Measurements from ENCODE around the gene ATAD1. TPM values are rescaled to one million over a fixed set of nuclear protein-coding genes. Genes with fewer than 3 reads are reported as not detected.
"Not testable (repeated sequence)": the region's sequence is repeated elsewhere in the genome, so short reads cannot be mapped to it uniquely, and the experiment has no call there.

Gene ATAD1
- polyA plus RNA-seq, 4 donors = 42.5 to 74.4 (median 62.0) TPM

- no peak for DNase-seq (ENCODE audit: low read depth in 4 of 4, low spot score in 3 of 4)
These were observed 57.7 kb downstream of the ATAD1 start for GRCh38 chr10:87760195-87760905.

- no peak for DNase-seq (ENCODE audit: low read depth in 4 of 4, low spot score in 3 of 4)
These were observed 58.5 kb downstream of the ATAD1 start for GRCh38 chr10:87759551-87759950.

GRCh38 chr10:87757685-87758084 is 60.3 kb downstream of the ATAD1 start:
- DNase-seq (ENCODE audit: low read depth in 4 of 4, low spot score in 3 of 4) = no peak

GRCh38 chr10:87753995-87754866 is 63.8 kb downstream of the ATAD1 start:
- no peak for DNase-seq (ENCODE audit: low read depth in 4 of 4, low spot score in 3 of 4)

- DNase-seq (ENCODE audit: low read depth in 4 of 4, low spot score in 3 of 4) = no peak
These were observed 65.5 kb downstream of the ATAD1 start for GRCh38 chr10:87752566-87752965.

GRCh38 chr10:87751274-87751673 is 66.8 kb downstream of the ATAD1 start:
- DNase-seq (ENCODE audit: low read depth in 4 of 4, low spot score in 3 of 4) = no peak

- no peak for DNase-seq (ENCODE audit: low read depth in 4 of 4, low spot score in 3 of 4)
These were observed 67.2 kb downstream of the ATAD1 start for GRCh38 chr10:87750817-87751216.

GRCh38 chr10:87750001-87750671 is 67.9 kb downstream of the ATAD1 start:
- peak in 1 of 4 donors; percentile 26 for DNase-seq (ENCODE audit: low read depth in 4 of 4, low spot score in 3 of 4)

- DNase-seq (ENCODE audit: low read depth in 4 of 4, low spot score in 3 of 4) = not testable (repeated sequence)
These were observed 69.8 kb downstream of the ATAD1 start for GRCh38 chr10:87748244-87748643.

- no peak for DNase-seq (ENCODE audit: low read depth in 4 of 4, low spot score in 3 of 4)
These were observed 71.1 kb downstream of the ATAD1 start for GRCh38 chr10:87746911-87747310.

- DNase-seq (ENCODE audit: low read depth in 4 of 4, low spot score in 3 of 4) = no peak
These were observed 73.4 kb downstream of the ATAD1 start for GRCh38 chr10:87744606-87745005.

GRCh38 chr10:87742992-87743610 is 74.9 kb downstream of the ATAD1 start:
- not testable (repeated sequence) for DNase-seq (ENCODE audit: low read depth in 4 of 4, low spot score in 3 of 4)

GRCh38 chr10:87740254-87740655 is 77.8 kb downstream of the ATAD1 start:
- no peak for DNase-seq (ENCODE audit: low read depth in 4 of 4, low spot score in 3 of 4)

- no peak for DNase-seq (ENCODE audit: low read depth in 4 of 4, low spot score in 3 of 4)
These were observed 78.3 kb downstream of the ATAD1 start for GRCh38 chr10:87739703-87740102.

- not testable (repeated sequence) for DNase-seq (ENCODE audit: low read depth in 4 of 4, low spot score in 3 of 4)
These were observed 79.8 kb downstream of the ATAD1 start for GRCh38 chr10:87738253-87738652.

GRCh38 chr10:87734987-87735827 is 82.8 kb downstream of the ATAD1 start:
- no peak for DNase-seq (ENCODE audit: low read depth in 4 of 4, low spot score in 3 of 4)

GRCh38 chr10:87733081-87733480 is 84.9 kb downstream of the ATAD1 start:
- DNase-seq (ENCODE audit: low read depth in 4 of 4, low spot score in 3 of 4) = no peak

- DNase-seq (ENCODE audit: low read depth in 4 of 4, low spot score in 3 of 4) = no peak
These were observed 88.1 kb downstream of the ATAD1 start for GRCh38 chr10:87729940-87730339.

GRCh38 chr10:87724789-87725188 is 93.2 kb downstream of the ATAD1 start:
- DNase-seq (ENCODE audit: low read depth in 4 of 4, low spot score in 3 of 4) = no peak

GRCh38 chr10:87723500-87723899 is 94.5 kb downstream of the ATAD1 start:
- DNase-seq (ENCODE audit: low read depth in 4 of 4, low spot score in 3 of 4) = no peak
